Neural cell (in vitro differentiated cells): ENCODE data around the gene ARNT2.

ENCODE experiments used
- EP300 ChIP-seq: fragments of 450-650 bp; conservative IDR thresholded peaks from 2 replicates; pipeline ENCODE4 v1.6.1; 2014; ENCODE audit warnings: antibody characterized with exemption, mild to moderate bottlenecking, moderate library complexity; ENCODE audit not compliant: poor library complexity, severe bottlenecking
- EZH2 ChIP-seq: fragments of 200-600, 300-800 bp; shearing (Covaris generic), sonication (generic); IDR thresholded peaks from 2 replicates; pipeline ENCODE4 v1.6.1; 2014; ENCODE audit warnings: antibody characterized with exemption, low read length, borderline replicate concordance, mild to moderate bottlenecking; ENCODE audit not compliant: insufficient read depth, poor library complexity, severe bottlenecking
- MXI1 ChIP-seq: fragments of 450-650 bp; conservative IDR thresholded peaks from 2 replicates; pipeline ENCODE4 v1.6.1; 2014; ENCODE audit warnings: antibody characterized with exemption, mild to moderate bottlenecking; ENCODE audit not compliant: poor library complexity, severe bottlenecking
- POLR2AphosphoS5 ChIP-seq: IDR thresholded peaks from 2 replicates; pipeline ENCODE4 v1.6.1; 2012
- RAD21 ChIP-seq: fragments of 450-650 bp; conservative IDR thresholded peaks from 2 replicates; pipeline ENCODE4 v1.6.1; 2014; ENCODE audit warnings: antibody characterized with exemption, mild to moderate bottlenecking, moderate library complexity
- TAF1 ChIP-seq: IDR thresholded peaks from 2 replicates; pipeline ENCODE4 v1.6.1; 2012; ENCODE audit warnings: low read depth
- TF ChIP-seq, protein P1 (sequence below): fragments of 450-650 bp; IDR thresholded peaks from 2 replicates; pipeline ENCODE4 v1.5.1; 2014; ENCODE audit warnings: antibody characterized with exemption, mild to moderate bottlenecking, moderate library complexity; ENCODE audit not compliant: poor library complexity, severe bottlenecking

DNA sequence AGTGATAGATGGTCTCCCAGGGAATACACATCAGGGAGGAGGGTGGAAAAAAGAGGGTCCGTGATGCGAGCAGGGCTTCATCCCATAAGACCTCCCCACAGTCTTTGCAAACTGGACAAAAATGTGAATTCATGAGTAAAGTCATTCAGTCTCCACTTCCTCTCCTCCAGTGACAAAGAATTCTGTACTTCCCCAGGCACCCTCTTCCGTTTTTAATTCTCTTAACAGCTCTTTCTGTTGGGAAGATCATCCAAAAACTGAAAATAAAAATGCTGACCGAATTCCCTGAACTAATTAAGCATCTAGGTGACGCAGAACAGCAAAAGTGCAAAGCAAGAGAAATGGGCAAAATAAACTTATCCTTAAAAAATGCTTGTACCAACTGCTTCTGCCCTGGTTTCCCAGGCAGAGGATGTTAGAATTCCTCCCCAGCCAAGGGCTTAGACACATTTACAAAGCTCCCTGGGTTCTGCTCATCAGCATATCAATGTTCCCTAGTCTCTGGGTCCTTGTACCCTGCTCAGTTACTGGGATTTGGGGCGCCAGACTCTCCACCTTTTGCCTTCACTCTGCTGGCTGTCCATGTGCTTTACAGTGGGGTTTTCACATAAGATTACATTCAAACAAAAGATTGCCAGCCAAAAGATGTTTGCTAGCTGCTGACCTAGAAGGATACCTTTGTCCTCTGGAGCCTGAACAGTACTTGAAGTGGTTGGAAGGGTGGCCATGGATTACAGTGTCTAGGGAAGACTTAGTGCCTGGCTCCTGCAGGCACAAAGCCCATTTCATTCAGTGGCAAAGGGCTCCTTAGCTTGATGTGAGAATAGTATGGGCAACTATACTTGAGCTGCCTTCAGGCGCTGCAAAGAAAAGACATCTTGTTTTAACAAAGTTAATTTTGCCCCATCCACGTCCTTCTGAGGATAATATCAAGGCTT lies 69.4 kb downstream of the ARNT2 start:
- TF ChIP-seq, protein P1, sequence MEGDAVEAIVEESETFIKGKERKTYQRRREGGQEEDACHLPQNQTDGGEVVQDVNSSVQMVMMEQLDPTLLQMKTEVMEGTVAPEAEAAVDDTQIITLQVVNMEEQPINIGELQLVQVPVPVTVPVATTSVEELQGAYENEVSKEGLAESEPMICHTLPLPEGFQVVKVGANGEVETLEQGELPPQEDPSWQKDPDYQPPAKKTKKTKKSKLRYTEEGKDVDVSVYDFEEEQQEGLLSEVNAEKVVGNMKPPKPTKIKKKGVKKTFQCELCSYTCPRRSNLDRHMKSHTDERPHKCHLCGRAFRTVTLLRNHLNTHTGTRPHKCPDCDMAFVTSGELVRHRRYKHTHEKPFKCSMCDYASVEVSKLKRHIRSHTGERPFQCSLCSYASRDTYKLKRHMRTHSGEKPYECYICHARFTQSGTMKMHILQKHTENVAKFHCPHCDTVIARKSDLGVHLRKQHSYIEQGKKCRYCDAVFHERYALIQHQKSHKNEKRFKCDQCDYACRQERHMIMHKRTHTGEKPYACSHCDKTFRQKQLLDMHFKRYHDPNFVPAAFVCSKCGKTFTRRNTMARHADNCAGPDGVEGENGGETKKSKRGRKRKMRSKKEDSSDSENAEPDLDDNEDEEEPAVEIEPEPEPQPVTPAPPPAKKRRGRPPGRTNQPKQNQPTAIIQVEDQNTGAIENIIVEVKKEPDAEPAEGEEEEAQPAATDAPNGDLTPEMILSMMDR = no peak
- TF ChIP-seq RAD21 (no peak), POLR2AphosphoS5 (no peak), EP300 (no peak), TAF1 (no peak), EZH2 (no peak), MXI1 (no peak)
